HG03558 (cell line): ENCODE measurements around the gene PRAMEF2.
"Not testable (repeated sequence)": the region's sequence is repeated elsewhere in the genome, so short reads cannot be mapped to it uniquely, and the experiment has no call there.

Source experiments
- ATAC-seq: cut with Tn5 transposase; IDR thresholded peaks from one replicate; pipeline ENCODE4 v1.9.1; 2021; ENCODE audit warnings: moderate number of reproducible peaks; ENCODE audit not compliant: unreplicated experiment; ENCODE audit errors: extremely low read depth

The PRAMEF2 gene

GRCh38 chr1:12856786-12857185, at the start of gene PRAMEF2:
Gene PRAMEF2, plus strand, starts transcription at chr1:12857086. Its CDS starts 1,924 bp downstream, at chr1:12859010.
- not testable (repeated sequence) for ATAC-seq

GRCh38 chr1:12809933-12810332, 47.0 kb upstream of the PRAMEF2 start:
- ATAC-seq, result no peak

GRCh38 chr1:12810691-12811408, 46.0 kb upstream of the PRAMEF2 start:
- ATAC-seq, result no peak

- no peak for ATAC-seq
These were observed 45.5 kb upstream of the PRAMEF2 start for GRCh38 chr1:12811409-12811784.

GRCh38 chr1:12819061-12819460, 37.8 kb upstream of the PRAMEF2 start:
- not testable (repeated sequence) for ATAC-seq

GRCh38 chr1:12831310-12831709, 25.6 kb upstream of the PRAMEF2 start, which contains the start of gene PRAMEF11:
Gene PRAMEF11, minus strand, starts transcription at chr1:12831410. Its CDS starts 2,621 bp downstream, at chr1:12828789.
- ATAC-seq, result not testable (repeated sequence)

GRCh38 chr1:12833251-12833650, 23.6 kb upstream of the PRAMEF2 start:
- ATAC-seq, result not testable (repeated sequence)

GRCh38 chr1:12848620-12849019, 8.3 kb upstream of the PRAMEF2 start, which contains the start of gene HNRNPCL1:
Gene HNRNPCL1, minus strand, starts transcription at chr1:12848720. Its CDS starts 431 bp downstream, at chr1:12848289.
- not testable (repeated sequence) for ATAC-seq

GRCh38 chr1:12851779-12852178, 5.1 kb upstream of the PRAMEF2 start:
- no peak for ATAC-seq

- not testable (repeated sequence) for ATAC-seq
These were observed 6.4 kb downstream of the PRAMEF2 start for GRCh38 chr1:12863131-12863880.

GRCh38 chr1:12878453-12878852, 21.6 kb downstream of the PRAMEF2 start:
- ATAC-seq, result not testable (repeated sequence)

GRCh38 chr1:12886101-12886500, 29.2 kb downstream of the PRAMEF2 start, which contains the start of gene PRAMEF4:
Gene PRAMEF4, minus strand, starts transcription at chr1:12886201. Its CDS starts 2,807 bp downstream, at chr1:12883394.
- ATAC-seq, result not testable (repeated sequence)

- not testable (repeated sequence) for ATAC-seq
These were observed 41.3 kb downstream of the PRAMEF2 start, which contains the start of gene PRAMEF10 for GRCh38 chr1:12898170-12898569. Gene PRAMEF10, minus strand, starts transcription at chr1:12898270. Its CDS starts 2,423 bp downstream, at chr1:12895847.

- ATAC-seq, result not testable (repeated sequence)
These were observed 42.3 kb downstream of the PRAMEF2 start for GRCh38 chr1:12899186-12899585.

- ATAC-seq, result not testable (repeated sequence)
These were observed 47.1 kb downstream of the PRAMEF2 start for GRCh38 chr1:12903793-12904572.
